Trophoblast cell (in vitro differentiated cells and primary cell): ENCODE data around the gene DPEP2.
"Not testable (repeated sequence)": the region's sequence is repeated elsewhere in the genome, so short reads cannot be mapped to it uniquely, and the experiment has no call there.

Source experiments
- DNase-seq, 2 donors: peaks; one replicate each; pipeline ENCODE4 v3.0.0-alpha.2; 2016
- H2AFZ ChIP-seq: 2 replicates; pipeline ENCODE4 v1.6.1; 2013; ENCODE audit warnings: low read length, moderate library complexity, mild to moderate bottlenecking; ENCODE audit not compliant: insufficient read depth, poor library complexity
- H2AK5ac ChIP-seq: 2 replicates; pipeline ENCODE4 v1.6.1; 2013; ENCODE audit warnings: mild to moderate bottlenecking, low read length
- H2BK120ac ChIP-seq: 2 replicates; pipeline ENCODE4 v1.6.1; 2013; ENCODE audit warnings: low read length, mild to moderate bottlenecking, moderate library complexity; ENCODE audit not compliant: insufficient read depth, poor library complexity
- H2BK12ac ChIP-seq: 2 replicates; pipeline ENCODE4 v1.6.1; 2013; ENCODE audit warnings: mild to moderate bottlenecking, low read length, moderate library complexity
- H2BK5ac ChIP-seq: 2 replicates; pipeline ENCODE4 v1.6.1; 2013; ENCODE audit warnings: low read length, low read depth, moderate library complexity, mild to moderate bottlenecking; ENCODE audit not compliant: poor library complexity
- H3K14ac ChIP-seq: 2 replicates; pipeline ENCODE4 v1.6.1; 2013; ENCODE audit warnings: mild to moderate bottlenecking, low read length
- H3K18ac ChIP-seq: 2 replicates; pipeline ENCODE4 v1.6.1; 2013; ENCODE audit warnings: mild to moderate bottlenecking, low read length
- H3K23ac ChIP-seq: 2 replicates; pipeline ENCODE4 v1.6.1; 2013; ENCODE audit warnings: low read length
- H3K27ac ChIP-seq: 2 replicates; pipeline ENCODE4 v1.5.1; 2013; ENCODE audit warnings: low read depth, mild to moderate bottlenecking, inconsistent platforms, low read length, moderate library complexity
- H3K27me3 ChIP-seq: 2 replicates; pipeline ENCODE4 v1.6.1; 2013; ENCODE audit warnings: inconsistent platforms, mild to moderate bottlenecking, low read length, moderate library complexity; ENCODE audit not compliant: insufficient read depth
- H3K36me3 ChIP-seq, 2 experiments: 1 replicate in 1 of 2; 2 replicates in 1 of 2; pipeline ENCODE4 v1.6.1; 2013; ENCODE audit warnings: low read length in 2 of 2, mild to moderate bottlenecking in 2 of 2, moderate library complexity in 1 of 2; ENCODE audit not compliant: insufficient read depth in 2 of 2, control insufficient read depth in 1 of 2
- H3K4ac ChIP-seq: 2 replicates; pipeline ENCODE4 v1.6.1; 2013; ENCODE audit warnings: low read depth, mild to moderate bottlenecking, low read length, moderate library complexity
- H3K4me1 ChIP-seq, 2 experiments: 1 replicate in 1 of 2; 2 replicates in 1 of 2; pipeline ENCODE4 v1.6.1; 2013; ENCODE audit warnings: low read length in 2 of 2, mild to moderate bottlenecking in 2 of 2, moderate library complexity in 1 of 2; ENCODE audit not compliant: insufficient read depth in 2 of 2, control insufficient read depth in 1 of 2
- H3K4me2 ChIP-seq: 2 replicates; pipeline ENCODE4 v1.6.1; 2013; ENCODE audit warnings: inconsistent platforms, mild to moderate bottlenecking, low read length, moderate library complexity
- H3K4me3 ChIP-seq: 2 replicates; pipeline ENCODE4 v1.5.1; 2013; ENCODE audit warnings: mild to moderate bottlenecking, low read depth, low read length, inconsistent platforms
- H3K79me1 ChIP-seq: one replicate; pipeline ENCODE4 v1.6.1; 2013; ENCODE audit warnings: low read length
- H3K79me2 ChIP-seq: 2 replicates; pipeline ENCODE4 v1.6.1; 2013; ENCODE audit warnings: low read length, mild to moderate bottlenecking; ENCODE audit not compliant: control insufficient read depth, insufficient read depth, poor library complexity
- H3K9ac ChIP-seq: 2 replicates; pipeline ENCODE4 v1.6.1; 2013; ENCODE audit warnings: mild to moderate bottlenecking, low read length
- H3K9me3 ChIP-seq: 2 replicates; pipeline ENCODE4 v1.6.1; 2013; ENCODE audit warnings: low read depth, mild to moderate bottlenecking, control low read depth, inconsistent platforms, low read length; ENCODE audit not compliant: insufficient read depth
- H4K12ac ChIP-seq: 2 replicates; pipeline ENCODE4 v1.6.1; 2013; ENCODE audit warnings: low read depth, mild to moderate bottlenecking, low read length, moderate library complexity
- H4K8ac ChIP-seq: 2 replicates; pipeline ENCODE4 v1.6.1; 2013; ENCODE audit warnings: low read depth, mild to moderate bottlenecking, low read length, moderate library complexity
- H4K91ac ChIP-seq: one replicate; pipeline ENCODE4 v1.6.1; 2013; ENCODE audit warnings: low read depth, mild to moderate bottlenecking, low read length, moderate library complexity
- WGBS: extraction: QIAGEN DNeasy Blood & Tissue Kit; methylation state at CpG from one replicate; pipeline ENCODE4 v1.1.7; 2013; ENCODE audit warnings: missing lambda C conversion rate; ENCODE audit not compliant: insufficient read length, insufficient coverage; ENCODE audit errors: extremely low coverage; 5-methylcytosine and 5-hydroxymethylcytosine counted together

The DPEP2 gene

GRCh38 chr16:68013440-68013839 is 14.2 kb upstream of the DPEP2 start:
- Histone ChIP-seq H3K4me2 (no peak overlapping the region), H3K14ac (no peak overlapping the region), H3K79me1 (no peaks in the 10 kb centered on the region), H3K4me1 (peaks cover 0 to 1% of the 10 kb centered on the region in 2 experiments), H3K36me3 (no peaks in the 10 kb centered on the region), H2BK12ac (no peak overlapping the region), H2BK5ac (no peak overlapping the region), H2AFZ (no peak overlapping the region), H4K91ac (no peak overlapping the region), H4K12ac (no peak overlapping the region), H3K9me3 (no peaks in the 10 kb centered on the region), H3K9ac (no peak overlapping the region), H2AK5ac (no peak overlapping the region), H3K79me2 (no peaks in the 10 kb centered on the region), H3K4me3 (no peak overlapping the region), H3K27ac (no peak overlapping the region), H2BK120ac (no peak overlapping the region), H3K4ac (no peak overlapping the region), H4K8ac (no peak overlapping the region), H3K27me3 (no peaks in the 10 kb centered on the region), H3K23ac (no peak overlapping the region), H3K18ac (no peak overlapping the region)
- no CpG with 5 or more reads among the region's 1 CpG for WGBS
- DNase-seq: no peak

- H2BK120ac ChIP-seq, H4K12ac ChIP-seq, H2BK5ac ChIP-seq, H3K27ac ChIP-seq, H3K27me3 ChIP-seq, H4K8ac ChIP-seq, H2BK12ac ChIP-seq, H3K18ac ChIP-seq, H2AK5ac ChIP-seq, H3K4me3 ChIP-seq, H3K79me1 ChIP-seq, H3K79me2 ChIP-seq, H3K4ac ChIP-seq, H3K23ac ChIP-seq, H3K9ac ChIP-seq, H3K4me2 ChIP-seq, DNase-seq, H2AFZ ChIP-seq, H3K36me3 ChIP-seq, H3K9me3 ChIP-seq, H3K14ac ChIP-seq, H4K91ac ChIP-seq: not testable (repeated sequence)
- H3K4me1 ChIP-seq: peaks cover 4 to 12% of the 10 kb centered on the region in 2 experiments
- no CpG with 5 or more reads among the region's 4 CpGs for WGBS
Measured at GRCh38 chr16:68009872-68010271, 10.6 kb upstream of the DPEP2 start.

- H4K12ac ChIP-seq: no peak overlapping the region
- H3K4me3 ChIP-seq: no peak overlapping the region
- no peaks in the 10 kb centered on the region for H3K79me2 ChIP-seq
- no peak overlapping the region for H3K18ac ChIP-seq
- H4K91ac ChIP-seq: no peak overlapping the region
- no peaks in the 10 kb centered on the region for H3K9me3 ChIP-seq
- H3K23ac ChIP-seq: peak overlapping the region; percentile 22
- no peak overlapping the region for H2BK120ac ChIP-seq
- H3K4me1 ChIP-seq: peaks cover 4 to 14% of the 10 kb centered on the region in 2 experiments
- no peaks in the 10 kb centered on the region for H3K27me3 ChIP-seq
- H2AFZ ChIP-seq: no peak overlapping the region
- H3K27ac ChIP-seq: no peak overlapping the region
- H3K4ac ChIP-seq: no peak overlapping the region
- H4K8ac ChIP-seq: no peak overlapping the region
- no peaks in the 10 kb centered on the region for H3K36me3 ChIP-seq
- H2BK5ac ChIP-seq: no peak overlapping the region
- no peak overlapping the region for H2AK5ac ChIP-seq
- no peak overlapping the region for H2BK12ac ChIP-seq
- WGBS: no CpG with 5 or more reads among the region's 9 CpGs
- H3K14ac ChIP-seq: no peak overlapping the region
- H3K4me2 ChIP-seq: no peak overlapping the region
- DNase-seq: no peak
- peaks cover 8% of the 10 kb centered on the region for H3K79me1 ChIP-seq
- H3K9ac ChIP-seq: peak overlapping the region; percentile 40
Measured at GRCh38 chr16:68009157-68009735, 10.0 kb upstream of the DPEP2 start.

GRCh38 chr16:68005786-68006286 is 6.6 kb upstream of the DPEP2 start:
- Histone ChIP-seq H3K27me3 (no peaks in the 10 kb centered on the region), H2BK5ac (peak overlapping the region; percentile 47), H4K91ac (peak overlapping the region; percentile 88), H3K4ac (no peak overlapping the region), H2BK120ac (no peak overlapping the region), H4K8ac (peak overlapping the region; percentile 64), H4K12ac (no peak overlapping the region), H3K79me2 (no peaks in the 10 kb centered on the region), H2AK5ac (no peak overlapping the region), H3K79me1 (peaks cover 8% of the 10 kb centered on the region), H3K9me3 (no peaks in the 10 kb centered on the region), H2BK12ac (no peak overlapping the region), H3K14ac (no peak overlapping the region), H3K4me2 (peak overlapping the region; percentile 15), H3K27ac (peak overlapping the region; percentile 75), H2AFZ (peak overlapping the region; percentile 28), H3K36me3 (no peaks in the 10 kb centered on the region), H3K23ac (no peak overlapping the region), H3K9ac (no peak overlapping the region), H3K4me1 (peaks cover 6 to 14% of the 10 kb centered on the region in 2 experiments), H3K18ac (no peak overlapping the region), H3K4me3 (no peak overlapping the region)
- peak; percentile 62 to 79 for DNase-seq
- no CpG with 5 or more reads among the region's 6 CpGs for WGBS
